CD4-positive, alpha-beta T cell treated with Interleukin-17A for 1 hour (primary cell): Measurements from ENCODE around the gene AIFM3.
"Not testable (repeated sequence)": the region's sequence is repeated elsewhere in the genome, so short reads cannot be mapped to it uniquely, and the experiment has no call there.

Experiments
- DNase-seq: peaks from one replicate; pipeline ENCODE4 v3.0.0-alpha.2; 2020

The AIFM3 gene

GRCh38 chr22:20942203-20942902 is 24.7 kb upstream of the AIFM3 start:
- DNase-seq: not testable (repeated sequence)

- DNase-seq: no peak
Measured at GRCh38 chr22:20943104-20943933, 23.7 kb upstream of the AIFM3 start.

- DNase-seq: no peak
Measured at GRCh38 chr22:20944042-20944441, 23.0 kb upstream of the AIFM3 start.

- no peak for DNase-seq
Measured at GRCh38 chr22:20945578-20945934, 21.5 kb upstream of the AIFM3 start.

GRCh38 chr22:20946080-20946986 is 20.7 kb upstream of the AIFM3 start:
- DNase-seq: no peak

- DNase-seq: no peak
Measured at GRCh38 chr22:20946991-20947390, 20.1 kb upstream of the AIFM3 start.

GRCh38 chr22:20948450-20948849 is 18.6 kb upstream of the AIFM3 start:
- no peak for DNase-seq

GRCh38 chr22:20948989-20949388 is 18.1 kb upstream of the AIFM3 start:
- no peak for DNase-seq

GRCh38 chr22:20949698-20950183 is 17.3 kb upstream of the AIFM3 start:
- DNase-seq: no peak

- no peak for DNase-seq
Measured at GRCh38 chr22:20951151-20951931, 15.7 kb upstream of the AIFM3 start.

- DNase-seq: no peak
Measured at GRCh38 chr22:20951932-20952380, 15.1 kb upstream of the AIFM3 start.

GRCh38 chr22:20952544-20953341 is 14.3 kb upstream of the AIFM3 start:
- DNase-seq: no peak

- no peak for DNase-seq
Measured at GRCh38 chr22:20953342-20953608, 13.8 kb upstream of the AIFM3 start.

GRCh38 chr22:20953668-20954500 is 13.2 kb upstream of the AIFM3 start:
- DNase-seq: no peak

GRCh38 chr22:20955548-20955947 is 11.5 kb upstream of the AIFM3 start:
- no peak for DNase-seq

- DNase-seq: no peak
Measured at GRCh38 chr22:20956258-20957101, 10.6 kb upstream of the AIFM3 start.

- no peak for DNase-seq
Measured at GRCh38 chr22:20957102-20957682, 9.9 kb upstream of the AIFM3 start.

- DNase-seq: no peak
Measured at GRCh38 chr22:20957683-20958431, 9.2 kb upstream of the AIFM3 start.
